ENCODE measurements around the gene COL6A2.

Gene COL6A2

GRCh38 chr21:46116776-46117585 lies 19.1 kb downstream of the COL6A2 start:
- DNase-seq, result no peak

GRCh38 chr21:46117586-46118315 lies 19.8 kb downstream of the COL6A2 start:
- no peak for DNase-seq

- no peak for DNase-seq
These were observed 20.6 kb downstream of the COL6A2 start for GRCh38 chr21:46118316-46119143.

GRCh38 chr21:46119144-46119636 lies 21.3 kb downstream of the COL6A2 start:
- DNase-seq, result no peak

- DNase-seq, result no peak
These were observed 21.8 kb downstream of the COL6A2 start for GRCh38 chr21:46119637-46120271.

GRCh38 chr21:46120301-46121285 lies 22.7 kb downstream of the COL6A2 start:
- no peak for DNase-seq

GRCh38 chr21:46121286-46122221 lies 23.6 kb downstream of the COL6A2 start:
- DNase-seq, result no peak

- no peak for DNase-seq
These were observed 24.3 kb downstream of the COL6A2 start for GRCh38 chr21:46122237-46122671.

GRCh38 chr21:46122758-46123683 lies 25.1 kb downstream of the COL6A2 start:
- DNase-seq, result no peak

GRCh38 chr21:46124083-46124925 lies 26.4 kb downstream of the COL6A2 start:
- no peak for DNase-seq

GRCh38 chr21:46124926-46125845 lies 27.3 kb downstream of the COL6A2 start:
- DNase-seq, result no peak

- DNase-seq, result no peak
These were observed 28.0 kb downstream of the COL6A2 start for GRCh38 chr21:46125846-46126301.

GRCh38 chr21:46126309-46127238 lies 28.7 kb downstream of the COL6A2 start:
- no peak for DNase-seq

GRCh38 chr21:46127239-46128105 lies 29.6 kb downstream of the COL6A2 start:
- DNase-seq, result no peak
